ENCODE data around the gene GPM6B. TPM values are rescaled to one million over a fixed set of nuclear protein-coding genes. Genes with fewer than 3 reads are reported as not detected.

GPM6B gene
- total and polyA plus RNA-seq, 4 donors: 6.3 to 19.6 (median 16.0) TPM

GRCh38 chrX:13752646-13753045 lies 64.2 kb downstream of the GPM6B start:
- no peak for DNase-seq
- WGBS, 2 donors: 77 to 79% methylated on average over 3 of the region's 3 CpGs
- H3K4me1 ChIP-seq (ENCODE audit: control insufficient read depth in 1 of 2, insufficient read depth in 2 of 2, low read length in 2 of 2): no peaks in the 10 kb centered on the region
- no peaks in the 10 kb centered on the region for H3K9me3 ChIP-seq (ENCODE audit: control insufficient read depth, low read length)
- H3K27me3 ChIP-seq (ENCODE audit: control insufficient read depth in 1 of 2, insufficient read depth in 2 of 2, low read length in 1 of 2): no peaks in the 10 kb centered on the region
- ATAC-seq (ENCODE audit: low FRiP score): no peak
- H3K4me3 ChIP-seq (ENCODE audit: low read length in 2 of 2): no peak overlapping the region
- peaks cover 0 to 2% of the 10 kb centered on the region in 2 donors for H3K36me3 ChIP-seq (ENCODE audit: control insufficient read depth in 1 of 2, insufficient read depth in 2 of 2, low read length in 1 of 2)
- H3K27ac ChIP-seq (ENCODE audit: low read depth in 1 of 2, low read length in 2 of 2): no peak overlapping the region
- intact Hi-C loops (cut with DNase I): no loop called here

GRCh38 chrX:13752141-13752540 lies 64.8 kb downstream of the GPM6B start:
- Histone ChIP-seq H3K36me3 (ENCODE audit: control insufficient read depth in 1 of 2, insufficient read depth in 2 of 2, low read length in 1 of 2) (peaks cover 0 to 2% of the 10 kb centered on the region in 2 donors), H3K4me1 (ENCODE audit: control insufficient read depth in 1 of 2, insufficient read depth in 2 of 2, low read length in 2 of 2) (no peaks in the 10 kb centered on the region), H3K27ac (ENCODE audit: low read depth in 1 of 2, low read length in 2 of 2) (no peak overlapping the region), H3K9me3 (ENCODE audit: control insufficient read depth, low read length) (no peaks in the 10 kb centered on the region), H3K4me3 (ENCODE audit: low read length in 2 of 2) (no peak overlapping the region), H3K27me3 (ENCODE audit: control insufficient read depth in 1 of 2, insufficient read depth in 2 of 2, low read length in 1 of 2) (no peaks in the 10 kb centered on the region)
- intact Hi-C loops (cut with DNase I): no loop called here
- no peak for DNase-seq
- 81 to 83% methylated on average over 3 of the region's 3 CpGs for WGBS, 2 donors
- no peak for ATAC-seq (ENCODE audit: low FRiP score)

- no peaks in the 10 kb centered on the region for H3K4me1 ChIP-seq (ENCODE audit: control insufficient read depth in 1 of 2, insufficient read depth in 2 of 2, low read length in 2 of 2)
- ATAC-seq (ENCODE audit: low FRiP score): no peak
- H3K4me3 ChIP-seq (ENCODE audit: low read length in 2 of 2): no peak overlapping the region
- no peak overlapping the region for H3K27ac ChIP-seq (ENCODE audit: low read depth in 1 of 2, low read length in 2 of 2)
- no peaks in the 10 kb centered on the region for H3K9me3 ChIP-seq (ENCODE audit: control insufficient read depth, low read length)
- H3K36me3 ChIP-seq (ENCODE audit: control insufficient read depth in 1 of 2, insufficient read depth in 2 of 2, low read length in 1 of 2): no peaks in the 10 kb centered on the region
- no peaks in the 10 kb centered on the region for H3K27me3 ChIP-seq (ENCODE audit: control insufficient read depth in 1 of 2, insufficient read depth in 2 of 2, low read length in 1 of 2)
- intact Hi-C loops (cut with DNase I): no loop called here
- DNase-seq: no peak
Measured at GRCh38 chrX:13750812-13751211, 66.1 kb downstream of the GPM6B start.

GRCh38 chrX:13750204-13750603 lies 66.7 kb downstream of the GPM6B start:
- peaks cover 0 to 4% of the 10 kb centered on the region in 2 donors for H3K36me3 ChIP-seq (ENCODE audit: control insufficient read depth in 1 of 2, insufficient read depth in 2 of 2, low read length in 1 of 2)
- intact Hi-C loops (cut with DNase I): no loop called here
- no peak overlapping the region for H3K4me3 ChIP-seq (ENCODE audit: low read length in 2 of 2)
- H3K27me3 ChIP-seq (ENCODE audit: control insufficient read depth in 1 of 2, insufficient read depth in 2 of 2, low read length in 1 of 2): no peaks in the 10 kb centered on the region
- H3K4me1 ChIP-seq (ENCODE audit: control insufficient read depth in 1 of 2, insufficient read depth in 2 of 2, low read length in 2 of 2): no peaks in the 10 kb centered on the region
- ATAC-seq (ENCODE audit: low FRiP score) (no peak), DNase-seq (no peak)
- no peak overlapping the region for H3K27ac ChIP-seq (ENCODE audit: low read depth in 1 of 2, low read length in 2 of 2)
- H3K9me3 ChIP-seq (ENCODE audit: control insufficient read depth, low read length): no peaks in the 10 kb centered on the region

GRCh38 chrX:13748486-13748885 lies 68.4 kb downstream of the GPM6B start:
- H3K36me3 ChIP-seq (ENCODE audit: control insufficient read depth in 1 of 2, insufficient read depth in 2 of 2, low read length in 1 of 2): peaks cover 0 to 4% of the 10 kb centered on the region in 2 donors
- no peak overlapping the region for H3K27ac ChIP-seq (ENCODE audit: low read depth in 1 of 2, low read length in 2 of 2)
- H3K4me1 ChIP-seq (ENCODE audit: control insufficient read depth in 1 of 2, insufficient read depth in 2 of 2, low read length in 2 of 2): no peaks in the 10 kb centered on the region
- 87 to 93% methylated on average over 3 of the region's 3 CpGs for WGBS, 2 donors
- intact Hi-C loops (cut with DNase I): loop anchor here (5.0 to 10.0 kb wide), 3 partner anchors 91 to 284 kb away; no protein-coding TSS in a partner anchor
- no peak overlapping the region for H3K4me3 ChIP-seq (ENCODE audit: low read length in 2 of 2)
- H3K9me3 ChIP-seq (ENCODE audit: control insufficient read depth, low read length): no peaks in the 10 kb centered on the region
- H3K27me3 ChIP-seq (ENCODE audit: control insufficient read depth in 1 of 2, insufficient read depth in 2 of 2, low read length in 1 of 2): no peaks in the 10 kb centered on the region
- DNase-seq: no peak
- ATAC-seq (ENCODE audit: low FRiP score): no peak

GRCh38 chrX:13747836-13748235 lies 69.1 kb downstream of the GPM6B start:
- Histone ChIP-seq H3K9me3 (ENCODE audit: control insufficient read depth, low read length) (no peaks in the 10 kb centered on the region), H3K4me3 (ENCODE audit: low read length in 2 of 2) (no peak overlapping the region), H3K27ac (ENCODE audit: low read depth in 1 of 2, low read length in 2 of 2) (no peak overlapping the region), H3K36me3 (ENCODE audit: control insufficient read depth in 1 of 2, insufficient read depth in 2 of 2, low read length in 1 of 2) (peaks cover 0 to 4% of the 10 kb centered on the region in 2 donors), H3K4me1 (ENCODE audit: control insufficient read depth in 1 of 2, insufficient read depth in 2 of 2, low read length in 2 of 2) (no peaks in the 10 kb centered on the region), H3K27me3 (ENCODE audit: control insufficient read depth in 1 of 2, insufficient read depth in 2 of 2, low read length in 1 of 2) (no peaks in the 10 kb centered on the region)
- ATAC-seq (ENCODE audit: low FRiP score) (no peak), DNase-seq (no peak)
- 17 to 55% methylated on average over 2 of the region's 2 CpGs for WGBS, 2 donors
- intact Hi-C loops (cut with DNase I): loop anchor here (5.0 to 10.0 kb wide), 3 partner anchors 91 to 284 kb away; no protein-coding TSS in a partner anchor

- DNase-seq (no peak), ATAC-seq (ENCODE audit: low FRiP score) (no peak)
- Histone ChIP-seq H3K4me1 (ENCODE audit: control insufficient read depth in 1 of 2, insufficient read depth in 2 of 2, low read length in 2 of 2) (no peaks in the 10 kb centered on the region), H3K9me3 (ENCODE audit: control insufficient read depth, low read length) (no peaks in the 10 kb centered on the region), H3K27ac (ENCODE audit: low read depth in 1 of 2, low read length in 2 of 2) (no peak overlapping the region), H3K27me3 (ENCODE audit: control insufficient read depth in 1 of 2, insufficient read depth in 2 of 2, low read length in 1 of 2) (no peaks in the 10 kb centered on the region), H3K4me3 (ENCODE audit: low read length in 2 of 2) (no peak overlapping the region), H3K36me3 (ENCODE audit: control insufficient read depth in 1 of 2, insufficient read depth in 2 of 2, low read length in 1 of 2) (peaks cover 0 to 4% of the 10 kb centered on the region in 2 donors)
- 83 to 90% methylated on average over 13 of the region's 13 CpGs for WGBS, 2 donors
- intact Hi-C loops (cut with DNase I): loop anchor here (10.0 kb wide), 1 partner anchor 238 kb away; no protein-coding TSS in a partner anchor
Measured at GRCh38 chrX:13742397-13743176, 74.3 kb downstream of the GPM6B start.

- H3K4me3 ChIP-seq (ENCODE audit: low read length in 2 of 2): no peak overlapping the region
- no peaks in the 10 kb centered on the region for H3K4me1 ChIP-seq (ENCODE audit: control insufficient read depth in 1 of 2, insufficient read depth in 2 of 2, low read length in 2 of 2)
- DNase-seq (no peak), ATAC-seq (ENCODE audit: low FRiP score) (no peak)
- peaks cover 0 to 4% of the 10 kb centered on the region in 2 donors for H3K36me3 ChIP-seq (ENCODE audit: control insufficient read depth in 1 of 2, insufficient read depth in 2 of 2, low read length in 1 of 2)
- no peaks in the 10 kb centered on the region for H3K27me3 ChIP-seq (ENCODE audit: control insufficient read depth in 1 of 2, insufficient read depth in 2 of 2, low read length in 1 of 2)
- H3K9me3 ChIP-seq (ENCODE audit: control insufficient read depth, low read length): no peaks in the 10 kb centered on the region
- no peak overlapping the region for H3K27ac ChIP-seq (ENCODE audit: low read depth in 1 of 2, low read length in 2 of 2)
- intact Hi-C loops (cut with DNase I): loop anchor here (10.0 kb wide), 1 partner anchor 237 kb away; no protein-coding TSS in a partner anchor
- WGBS, 2 donors: 81 to 93% methylated on average over 6 of the region's 6 CpGs
Measured at GRCh38 chrX:13741695-13742094, 75.2 kb downstream of the GPM6B start.

Data from aorta (tissue), 5 donors.